ENCODE data around the gene PROSER3.

DNA sequence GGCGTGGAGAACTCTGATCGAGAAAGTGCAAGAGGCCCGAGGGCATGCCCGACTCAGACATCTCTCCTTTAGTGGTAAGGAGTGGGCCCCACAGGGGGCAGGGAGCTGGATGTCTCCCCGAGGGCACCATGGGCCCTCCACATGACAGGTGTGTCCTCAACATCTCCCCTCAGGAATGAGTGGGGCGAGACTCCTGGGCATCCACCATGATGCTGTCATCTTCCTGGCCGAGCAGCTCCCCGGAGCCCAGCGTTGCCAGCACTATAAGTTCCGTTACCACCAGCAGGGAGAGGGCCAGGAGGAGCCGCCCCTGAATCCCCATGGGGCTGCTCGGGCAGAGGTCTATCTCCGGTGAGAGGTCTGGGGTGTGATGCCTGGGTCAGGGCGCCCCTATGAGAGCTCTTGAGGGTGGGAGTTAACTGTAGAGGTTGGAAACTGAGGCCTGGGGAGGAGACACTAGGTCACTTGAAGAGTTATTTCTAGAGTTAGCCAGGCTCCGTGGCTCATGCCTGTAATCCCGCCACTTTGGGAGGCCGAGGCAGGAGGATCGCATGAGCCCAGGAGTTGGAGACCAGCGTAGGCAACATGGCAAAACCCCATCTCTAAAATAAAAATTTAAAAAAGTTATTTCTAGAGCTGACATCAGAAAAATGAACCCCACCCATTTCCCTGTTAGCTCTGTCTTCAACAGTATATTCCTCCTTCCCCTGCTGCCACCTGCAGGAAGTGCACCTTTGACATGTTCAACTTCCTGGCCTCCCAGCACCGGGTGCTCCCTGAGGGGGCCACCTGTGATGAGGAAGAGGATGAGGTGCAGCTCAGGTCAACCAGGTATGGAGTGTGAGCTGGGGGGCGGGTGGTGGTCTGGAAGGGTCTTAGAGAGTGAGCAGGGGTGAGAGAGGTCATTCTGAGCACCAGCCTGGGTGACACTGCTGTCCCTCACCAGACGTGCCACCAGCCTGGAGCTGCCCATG, 20.8 kb upstream of the PROSER3 start:
- TF ChIP-seq EZH2 (IDR thresholded peaks at IDR 0.05; ENCODE audit: low read length), result no peak
- TF ChIP-seq, protein P1, sequence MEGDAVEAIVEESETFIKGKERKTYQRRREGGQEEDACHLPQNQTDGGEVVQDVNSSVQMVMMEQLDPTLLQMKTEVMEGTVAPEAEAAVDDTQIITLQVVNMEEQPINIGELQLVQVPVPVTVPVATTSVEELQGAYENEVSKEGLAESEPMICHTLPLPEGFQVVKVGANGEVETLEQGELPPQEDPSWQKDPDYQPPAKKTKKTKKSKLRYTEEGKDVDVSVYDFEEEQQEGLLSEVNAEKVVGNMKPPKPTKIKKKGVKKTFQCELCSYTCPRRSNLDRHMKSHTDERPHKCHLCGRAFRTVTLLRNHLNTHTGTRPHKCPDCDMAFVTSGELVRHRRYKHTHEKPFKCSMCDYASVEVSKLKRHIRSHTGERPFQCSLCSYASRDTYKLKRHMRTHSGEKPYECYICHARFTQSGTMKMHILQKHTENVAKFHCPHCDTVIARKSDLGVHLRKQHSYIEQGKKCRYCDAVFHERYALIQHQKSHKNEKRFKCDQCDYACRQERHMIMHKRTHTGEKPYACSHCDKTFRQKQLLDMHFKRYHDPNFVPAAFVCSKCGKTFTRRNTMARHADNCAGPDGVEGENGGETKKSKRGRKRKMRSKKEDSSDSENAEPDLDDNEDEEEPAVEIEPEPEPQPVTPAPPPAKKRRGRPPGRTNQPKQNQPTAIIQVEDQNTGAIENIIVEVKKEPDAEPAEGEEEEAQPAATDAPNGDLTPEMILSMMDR (optimal IDR thresholded peaks at IDR 0.05 in 1 of 3, IDR thresholded peaks at IDR 0.05 in 1 of 3, conservative IDR thresholded peaks at IDR 0.05 in 1 of 3; ENCODE audit: extremely low read depth in 1 of 3, insufficient read depth in 2 of 3, low read length in 3 of 3), result peak; percentile 27 to 34 (median 33)

Data from keratinocyte (primary cell).